Activated gamma-delta T cell treated with Interleukin-2 at 50 U/mL for 16 hours (primary cell): ENCODE results near the gene ZNF276.

Experiments
- DNase-seq: peaks from one replicate; pipeline ENCODE4 v3.0.0-alpha.2; 2020

Gene ZNF276

GRCh38 chr16:89787365-89787805 lies 66.0 kb downstream of the ZNF276 start:
- DNase-seq = no peak
